Ammon's horn (tissue), 1 donor: ENCODE data around the gene C6orf136.
"Not testable (repeated sequence)": the region's sequence is repeated elsewhere in the genome, so short reads cannot be mapped to it uniquely, and the experiment has no call there.

Experiments
- DNase-seq: peaks from one replicate; pipeline ENCODE4 v3.0.0-alpha.2; 2016; ENCODE audit warnings: low spot score

Gene C6orf136

GRCh38 chr6:30657922-30658321 is 11.0 kb downstream of the C6orf136 start:
- not testable (repeated sequence) for DNase-seq

GRCh38 chr6:30664994-30665767 is 18.2 kb downstream of the C6orf136 start:
- no peak for DNase-seq

- DNase-seq: not testable (repeated sequence)
These were observed 19.4 kb downstream of the C6orf136 start for GRCh38 chr6:30666300-30666699.

GRCh38 chr6:30670760-30671527 is 24.0 kb downstream of the C6orf136 start:
- no peak for DNase-seq

- DNase-seq: peak; percentile 88
These were observed 25.7 kb downstream of the C6orf136 start, which contains the start of gene DHX16 for GRCh38 chr6:30672445-30673253. Gene DHX16 (minus strand): TSS chr6:30673006. CDS start chr6:30672841, 165 bp downstream.

GRCh38 chr6:30676660-30677285 is 29.8 kb downstream of the C6orf136 start:
- DNase-seq: no peak

GRCh38 chr6:30678964-30679726 is 32.2 kb downstream of the C6orf136 start:
- DNase-seq: peak; percentile 91

GRCh38 chr6:30679765-30680535 is 33.0 kb downstream of the C6orf136 start:
- DNase-seq: no peak

- DNase-seq: no peak
These were observed 34.8 kb downstream of the C6orf136 start for GRCh38 chr6:30681766-30682142.

GRCh38 chr6:30682143-30683117 is 35.5 kb downstream of the C6orf136 start:
- DNase-seq: peak; percentile 74

GRCh38 chr6:30683183-30683979 is 36.4 kb downstream of the C6orf136 start:
- peak; percentile 16 for DNase-seq

GRCh38 chr6:30683980-30684338 is 37.0 kb downstream of the C6orf136 start:
- no peak for DNase-seq

GRCh38 chr6:30684386-30685156 is 37.6 kb downstream of the C6orf136 start:
- peak; percentile 60 for DNase-seq

- DNase-seq: no peak
These were observed 38.5 kb downstream of the C6orf136 start for GRCh38 chr6:30685157-30686008.

GRCh38 chr6:30686009-30686907 is 39.3 kb downstream of the C6orf136 start, which contains the start of gene PPP1R18:
Gene PPP1R18 (minus strand): TSS chr6:30686645. CDS start chr6:30686018, 627 bp downstream.
- DNase-seq: peak; percentile 50
